ENCODE data around the gene STYX.

GRCh38 chr14:52790756-52791222 is 60.8 kb downstream of the STYX start:
- TF ChIP-seq GABPA (IDR thresholded peaks at IDR 0.05; ENCODE audit: low read depth) (no peak), RAD21 (IDR thresholded peaks at IDR 0.05; ENCODE audit: low read length) (0 out of 2 replicates have a peak, but pooled peaks have one; percentile 3), CHD2 (IDR thresholded peaks at IDR 0.05; ENCODE audit: low read length, partially characterized antibody) (no peak)

Measured in SK-N-SH (cell line).